ENCODE measurements around the gene TTC33. TPM values are rescaled to one million over a fixed set of nuclear protein-coding genes. Genes with fewer than 3 reads are reported as not detected.

TTC33 gene
- total RNA-seq, 4 donors from 2014 or later, result 11.7 to 22.0 (median 17.7) TPM

GRCh38 chr5:40502736-40503135, 253.0 kb downstream of the TTC33 start:
- TF ChIP-seq CTCF (IDR thresholded peaks at IDR 0.05; ENCODE audit: low read depth), result no peak

GRCh38 chr5:40501711-40502444, 253.9 kb downstream of the TTC33 start:
- TF ChIP-seq CTCF (IDR thresholded peaks at IDR 0.05; ENCODE audit: low read depth), result no peak

GRCh38 chr5:40499518-40500273, 256.1 kb downstream of the TTC33 start:
- no peak for TF ChIP-seq CTCF (IDR thresholded peaks at IDR 0.05; ENCODE audit: low read depth)

GRCh38 chr5:40499007-40499406, 256.8 kb downstream of the TTC33 start:
- no peak for TF ChIP-seq CTCF (IDR thresholded peaks at IDR 0.05; ENCODE audit: low read depth)

- no peak for TF ChIP-seq CTCF (IDR thresholded peaks at IDR 0.05; ENCODE audit: low read depth)
Observed at GRCh38 chr5:40497573-40497972, 258.2 kb downstream of the TTC33 start.

GRCh38 chr5:40495237-40495635, 260.5 kb downstream of the TTC33 start:
- no peak for TF ChIP-seq CTCF (IDR thresholded peaks at IDR 0.05; ENCODE audit: low read depth)

DNA sequence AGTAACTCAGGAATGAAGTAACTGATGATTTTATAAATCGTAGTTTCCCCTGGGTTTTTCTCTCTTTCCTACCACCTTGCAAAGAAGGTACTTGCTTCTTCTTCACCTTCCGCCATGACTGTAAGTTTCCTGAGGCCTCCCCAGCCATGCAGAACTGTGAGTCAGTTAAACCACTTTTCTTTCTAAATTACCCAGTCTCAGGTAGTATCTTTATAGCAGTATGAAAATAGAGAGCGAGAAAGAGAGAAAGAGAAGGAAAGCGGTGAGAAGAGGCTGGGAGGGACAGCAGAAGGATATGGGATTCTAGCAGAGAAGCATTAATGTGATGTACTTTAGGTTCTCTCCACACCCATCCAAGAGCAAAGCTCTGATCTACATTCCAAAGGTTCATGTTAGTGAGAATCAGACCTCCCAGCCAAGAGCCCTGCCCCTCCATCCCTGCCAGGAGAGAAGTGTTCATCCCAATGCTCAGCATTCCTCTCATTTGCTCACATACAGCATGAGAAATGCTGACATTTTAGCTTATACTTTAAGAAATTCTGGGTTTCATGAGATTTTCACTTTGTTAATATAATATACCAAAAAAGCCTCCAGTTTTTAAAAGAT, 261.0 kb downstream of the TTC33 start:
- no peak for TF ChIP-seq CTCF (IDR thresholded peaks at IDR 0.05; ENCODE audit: low read depth)

Measured in subcutaneous adipose tissue (tissue), 4 donors.